Embryonic facial prominence (tissue), 1 donor: ENCODE measurements around the gene SRRM5.
"Not testable (repeated sequence)": the region's sequence is repeated elsewhere in the genome, so short reads cannot be mapped to it uniquely, and the experiment has no call there.

Source experiments
- DNase-seq: peaks from one replicate; pipeline ENCODE4 v3.0.0-alpha.2; 2016; ENCODE audit errors: extremely low spot score

The SRRM5 gene

GRCh38 chr19:43616306-43616705 lies 4.4 kb downstream of the SRRM5 start:
- DNase-seq = no peak

- DNase-seq = no peak
Observed at GRCh38 chr19:43616954-43617353, 5.1 kb downstream of the SRRM5 start.

- DNase-seq = no peak
Observed at GRCh38 chr19:43618921-43619261, 7.0 kb downstream of the SRRM5 start.

- peak; percentile 86 for DNase-seq
Observed at GRCh38 chr19:43619262-43620060, 7.6 kb downstream of the SRRM5 start, which contains the start of gene ZNF428. ZNF428 (minus strand) TSS chr19:43619629; CDS start chr19:43614304, 5,325 bp downstream.

- no peak for DNase-seq
Observed at GRCh38 chr19:43620061-43621001, 8.4 kb downstream of the SRRM5 start.

- DNase-seq = no peak
Observed at GRCh38 chr19:43622070-43622469, 10.2 kb downstream of the SRRM5 start.

GRCh38 chr19:43622956-43623355 lies 11.1 kb downstream of the SRRM5 start:
- no peak for DNase-seq

- no peak for DNase-seq
Observed at GRCh38 chr19:43623889-43624670, 12.2 kb downstream of the SRRM5 start.

- no peak for DNase-seq
Observed at GRCh38 chr19:43624933-43625332, 13.0 kb downstream of the SRRM5 start.

GRCh38 chr19:43625918-43626579 lies 14.2 kb downstream of the SRRM5 start:
- no peak for DNase-seq

- no peak for DNase-seq
Observed at GRCh38 chr19:43626838-43627237, 14.9 kb downstream of the SRRM5 start.

- no peak for DNase-seq
Observed at GRCh38 chr19:43628646-43629326, 16.9 kb downstream of the SRRM5 start.

- no peak for DNase-seq
Observed at GRCh38 chr19:43631491-43631890, 19.6 kb downstream of the SRRM5 start.

- no peak for DNase-seq
Observed at GRCh38 chr19:43633520-43633919, 21.6 kb downstream of the SRRM5 start.

GRCh38 chr19:43634068-43634467 lies 22.2 kb downstream of the SRRM5 start:
- no peak for DNase-seq

GRCh38 chr19:43634506-43634871 lies 22.6 kb downstream of the SRRM5 start:
- DNase-seq = no peak

GRCh38 chr19:43634872-43635560 lies 23.1 kb downstream of the SRRM5 start:
- DNase-seq = no peak

GRCh38 chr19:43635561-43635940 lies 23.7 kb downstream of the SRRM5 start:
- not testable (repeated sequence) for DNase-seq

- DNase-seq = no peak
Observed at GRCh38 chr19:43636121-43636683, 24.3 kb downstream of the SRRM5 start.
